Iris pigment epithelial cell (primary cell): ENCODE data around the gene BEST2.
"Not testable (repeated sequence)": the region's sequence is repeated elsewhere in the genome, so short reads cannot be mapped to it uniquely, and the experiment has no call there.

Source experiments
- DNase-seq: peaks from one replicate; pipeline ENCODE4 v3.0.0-alpha.2; 2011; ENCODE audit warnings: low read depth

Gene BEST2

GRCh38 chr19:12787458-12787857, 35.9 kb downstream of the BEST2 start:
- no peak for DNase-seq

- DNase-seq: no peak
Measured at GRCh38 chr19:12788042-12788681, 36.6 kb downstream of the BEST2 start.

- DNase-seq: peak; percentile 78
Measured at GRCh38 chr19:12788682-12789097, 37.1 kb downstream of the BEST2 start.

GRCh38 chr19:12789098-12789903, 37.7 kb downstream of the BEST2 start:
- peak; percentile 36 for DNase-seq

- DNase-seq: peak; percentile 97
Measured at GRCh38 chr19:12789904-12790619, 38.5 kb downstream of the BEST2 start.

- DNase-seq: no peak
Measured at GRCh38 chr19:12790628-12791344, 39.2 kb downstream of the BEST2 start.

GRCh38 chr19:12791345-12792050, 39.9 kb downstream of the BEST2 start, which contains the start of gene JUNB:
Gene JUNB (plus strand): TSS chr19:12791486. CDS start chr19:12791772, 286 bp downstream.
- peak; percentile 97 for DNase-seq

GRCh38 chr19:12792051-12792852, 40.7 kb downstream of the BEST2 start:
- peak; percentile 53 for DNase-seq

GRCh38 chr19:12792853-12793289, 41.3 kb downstream of the BEST2 start:
- no peak for DNase-seq

- DNase-seq: peak; percentile 91
Measured at GRCh38 chr19:12793290-12794195, 42.0 kb downstream of the BEST2 start.

GRCh38 chr19:12794196-12794941, 42.8 kb downstream of the BEST2 start:
- peak; percentile 46 for DNase-seq

GRCh38 chr19:12794971-12795381, 43.4 kb downstream of the BEST2 start:
- DNase-seq: no peak

- DNase-seq: peak; percentile 67
Measured at GRCh38 chr19:12796146-12797071, 44.8 kb downstream of the BEST2 start.

- DNase-seq: no peak
Measured at GRCh38 chr19:12797141-12797587, 45.6 kb downstream of the BEST2 start.

GRCh38 chr19:12797607-12798006, 46.0 kb downstream of the BEST2 start:
- DNase-seq: not testable (repeated sequence)

GRCh38 chr19:12799742-12800465, 48.3 kb downstream of the BEST2 start:
- DNase-seq: no peak

GRCh38 chr19:12800466-12800770, 48.8 kb downstream of the BEST2 start:
- no peak for DNase-seq
